ENCODE measurements around the gene TNFAIP2.

The TNFAIP2 gene

DNA sequence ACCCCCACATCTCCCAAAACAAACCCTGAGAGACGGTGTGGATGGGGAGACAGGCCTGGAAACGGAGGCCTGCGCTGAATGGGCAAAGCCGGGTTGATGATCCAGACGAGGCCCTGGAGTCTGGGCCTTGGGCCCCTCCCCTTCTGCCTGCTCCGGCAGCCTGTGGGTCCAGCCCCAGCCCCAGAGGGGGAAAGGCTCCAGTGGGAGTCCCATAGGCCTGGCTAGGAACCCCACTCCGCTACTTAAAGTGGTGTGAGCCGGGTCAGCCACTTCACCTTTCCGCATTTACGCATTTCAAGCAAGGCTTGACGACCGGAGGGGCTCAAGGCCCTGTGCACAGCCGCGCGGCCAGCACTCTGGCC is 695 bp upstream of the TNFAIP2 start:
- peak in 1 of 14 donors; percentile 45 for DNase-seq

DNA sequence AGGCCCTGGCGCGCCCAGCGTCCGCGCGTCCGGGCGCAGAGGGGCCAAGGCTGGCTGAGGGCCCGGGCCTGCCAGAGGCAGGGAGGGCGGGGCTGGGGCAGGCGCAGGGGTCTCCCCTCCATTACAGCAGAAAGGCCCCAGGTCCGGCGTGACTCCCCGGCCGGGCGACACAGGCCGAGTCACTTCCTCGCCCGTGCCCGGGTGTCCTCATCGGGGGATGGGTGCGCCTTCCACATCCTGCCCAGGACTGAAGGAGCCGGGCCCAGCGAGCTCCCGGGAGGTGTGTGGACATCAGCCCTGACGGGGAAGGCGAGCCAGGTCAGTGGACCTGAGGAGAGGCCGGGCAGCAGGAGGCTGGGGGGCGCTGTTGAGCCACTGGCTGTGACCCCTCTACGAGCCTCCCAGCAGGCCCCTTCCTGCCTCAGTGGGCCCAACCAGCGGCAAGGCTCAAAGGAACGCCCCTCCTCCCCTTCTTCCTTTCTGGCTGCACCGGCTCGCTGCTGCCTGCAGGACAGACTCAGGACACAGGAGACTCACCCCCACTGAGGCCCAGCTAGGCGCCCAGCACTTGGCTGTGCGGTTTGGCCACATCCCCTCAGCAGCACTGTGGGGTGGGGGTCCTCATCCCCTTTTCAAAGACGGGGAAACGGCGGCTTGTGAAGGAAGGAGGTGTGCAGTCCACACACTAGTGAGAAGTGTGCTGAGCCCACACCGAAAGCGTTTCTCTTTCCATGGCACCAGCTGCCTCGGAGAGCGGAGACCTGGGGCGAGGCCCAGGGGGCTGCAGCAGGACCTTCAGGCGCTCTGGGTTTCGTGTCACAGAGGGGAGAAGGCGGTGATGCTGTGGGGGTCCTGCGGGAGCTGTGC is 606 bp downstream of the TNFAIP2 start:
- peak in 1 of 14 donors; percentile 18 for DNase-seq

- DNase-seq: no peak
These were observed 1.3 kb downstream of the TNFAIP2 start for GRCh38 chr14:103124501-103125001.

- no peak for DNase-seq
These were observed 2.1 kb downstream of the TNFAIP2 start for GRCh38 chr14:103125098-103126070.

- peak in 1 of 14 donors; percentile 6 for DNase-seq
These were observed 3.0 kb downstream of the TNFAIP2 start for GRCh38 chr14:103126088-103126872.

DNA sequence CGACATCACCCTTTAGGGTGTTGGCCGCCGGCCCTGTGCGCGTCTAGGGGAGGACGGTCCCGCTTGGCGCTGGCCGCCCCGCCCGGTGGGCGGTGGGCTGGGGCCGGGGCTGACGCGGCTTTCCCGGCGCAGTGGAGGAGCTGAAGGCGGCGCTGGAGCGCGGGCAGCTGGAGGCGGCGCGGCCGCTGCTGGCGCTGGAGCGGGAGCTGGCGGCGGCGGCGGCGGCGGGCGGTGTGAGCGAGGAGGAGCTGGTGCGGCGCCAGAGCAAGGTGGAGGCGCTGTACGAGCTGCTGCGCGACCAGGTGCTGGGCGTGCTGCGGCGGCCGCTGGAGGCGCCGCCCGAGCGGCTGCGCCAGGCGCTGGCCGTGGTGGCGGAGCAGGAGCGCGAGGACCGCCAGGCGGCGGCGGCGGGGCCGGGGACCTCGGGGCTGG is 3.6 kb downstream of the TNFAIP2 start:
- DNase-seq: peak in 1 of 14 donors; percentile 58

DNA sequence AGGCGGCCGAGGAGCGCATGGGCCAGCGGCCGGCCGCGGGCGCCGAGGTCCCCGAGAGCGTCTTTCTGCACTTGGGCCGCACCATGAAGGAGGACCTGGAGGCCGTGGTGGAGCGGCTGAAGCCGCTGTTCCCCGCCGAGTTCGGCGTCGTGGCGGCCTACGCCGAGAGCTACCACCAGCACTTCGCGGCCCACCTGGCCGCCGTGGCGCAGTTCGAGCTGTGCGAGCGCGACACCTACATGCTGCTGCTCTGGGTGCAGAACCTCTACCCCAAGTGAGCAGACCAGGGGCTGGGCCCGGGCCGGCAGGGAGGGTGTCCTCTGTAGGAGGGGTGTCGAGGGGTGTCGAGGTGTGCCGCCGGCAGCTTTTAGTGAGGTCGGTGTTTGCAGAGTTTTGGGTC is 4.1 kb downstream of the TNFAIP2 start:
- DNase-seq: no peak

- DNase-seq: no peak
These were observed 4.8 kb downstream of the TNFAIP2 start for GRCh38 chr14:103127861-103128598.

GRCh38 chr14:103128631-103129300 is 5.5 kb downstream of the TNFAIP2 start:
- DNase-seq: peak in 3 of 14 donors; percentile 23 to 84 (median 43)

GRCh38 chr14:103129301-103130016 is 6.2 kb downstream of the TNFAIP2 start:
- no peak for DNase-seq

DNA sequence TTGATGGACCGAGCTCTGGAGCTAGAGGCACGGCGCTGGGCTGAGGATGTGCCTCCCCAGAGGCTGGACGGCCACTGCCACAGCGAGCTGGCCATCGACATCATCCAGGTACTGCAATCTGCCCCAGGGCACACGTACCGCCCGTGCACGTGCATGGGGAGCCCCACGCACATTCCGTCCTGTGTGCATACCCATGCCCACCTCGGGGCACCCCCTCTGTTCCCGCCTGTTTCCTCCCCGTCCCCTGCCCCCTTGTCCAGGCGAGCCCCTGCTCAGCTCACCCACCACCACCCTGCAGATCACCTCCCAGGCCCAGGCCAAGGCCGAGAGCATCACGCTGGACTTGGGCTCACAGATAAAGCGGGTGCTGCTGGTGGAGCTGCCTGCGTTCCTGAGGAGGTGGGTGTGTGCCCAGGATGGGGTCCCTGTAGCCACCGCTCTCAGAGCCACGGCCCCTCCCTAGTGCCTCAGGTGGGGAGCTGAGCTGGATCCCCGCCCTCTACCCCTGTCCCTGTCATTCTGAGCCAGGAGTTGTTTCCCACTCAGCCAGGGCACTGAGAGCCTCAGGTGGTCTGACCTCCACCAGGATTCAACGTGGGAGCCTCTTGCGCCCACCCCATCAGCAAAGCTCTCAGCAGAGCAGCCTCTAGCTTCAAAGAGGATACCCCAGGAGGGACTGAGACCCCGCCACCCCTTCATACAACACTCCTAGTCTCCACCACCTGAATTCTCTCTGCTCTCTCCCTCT is 6.9 kb downstream of the TNFAIP2 start:
- DNase-seq: no peak

- DNase-seq: no peak
These were observed 7.7 kb downstream of the TNFAIP2 start for GRCh38 chr14:103130965-103131364.

- DNase-seq: no peak
These were observed 8.3 kb downstream of the TNFAIP2 start for GRCh38 chr14:103131580-103131979.

DNA sequence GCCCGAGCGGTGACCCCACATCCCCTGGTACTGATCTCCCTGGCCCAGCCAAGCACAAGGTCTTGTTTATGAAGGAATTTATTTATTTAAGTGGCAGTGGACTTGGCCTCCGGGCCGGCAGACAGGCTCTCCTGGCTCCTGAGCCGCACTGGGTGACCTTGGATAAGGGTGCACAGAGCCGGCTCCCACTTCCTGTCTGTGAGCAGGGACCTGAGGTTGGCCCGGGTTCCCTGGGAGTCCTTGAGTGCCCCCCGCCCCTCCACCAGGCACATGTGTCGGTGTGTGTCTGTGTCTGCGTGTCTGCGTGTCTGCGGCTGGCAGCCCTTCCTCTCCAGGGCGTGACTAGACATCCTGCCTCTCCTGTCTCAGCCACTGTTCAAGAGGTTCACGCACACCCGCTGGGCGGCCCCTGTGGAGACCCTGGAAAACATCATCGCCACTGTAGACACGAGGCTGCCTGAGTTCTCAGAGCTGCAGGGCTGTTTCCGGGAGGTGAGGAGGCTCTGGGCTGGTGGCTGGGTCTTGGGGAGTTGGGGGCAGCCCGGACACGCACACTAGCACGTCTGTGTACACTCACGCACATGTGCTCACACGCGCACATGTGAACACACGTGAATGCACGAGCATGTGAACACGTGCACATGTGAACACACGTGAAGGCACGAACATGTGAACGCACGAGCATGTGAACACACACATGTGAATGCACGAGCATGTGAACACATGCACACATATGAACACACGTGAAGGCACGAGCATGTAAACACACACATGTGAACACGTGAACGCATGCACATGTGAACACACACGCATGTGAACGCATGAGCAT is 9.3 kb downstream of the TNFAIP2 start:
- no peak for DNase-seq

DNA sequence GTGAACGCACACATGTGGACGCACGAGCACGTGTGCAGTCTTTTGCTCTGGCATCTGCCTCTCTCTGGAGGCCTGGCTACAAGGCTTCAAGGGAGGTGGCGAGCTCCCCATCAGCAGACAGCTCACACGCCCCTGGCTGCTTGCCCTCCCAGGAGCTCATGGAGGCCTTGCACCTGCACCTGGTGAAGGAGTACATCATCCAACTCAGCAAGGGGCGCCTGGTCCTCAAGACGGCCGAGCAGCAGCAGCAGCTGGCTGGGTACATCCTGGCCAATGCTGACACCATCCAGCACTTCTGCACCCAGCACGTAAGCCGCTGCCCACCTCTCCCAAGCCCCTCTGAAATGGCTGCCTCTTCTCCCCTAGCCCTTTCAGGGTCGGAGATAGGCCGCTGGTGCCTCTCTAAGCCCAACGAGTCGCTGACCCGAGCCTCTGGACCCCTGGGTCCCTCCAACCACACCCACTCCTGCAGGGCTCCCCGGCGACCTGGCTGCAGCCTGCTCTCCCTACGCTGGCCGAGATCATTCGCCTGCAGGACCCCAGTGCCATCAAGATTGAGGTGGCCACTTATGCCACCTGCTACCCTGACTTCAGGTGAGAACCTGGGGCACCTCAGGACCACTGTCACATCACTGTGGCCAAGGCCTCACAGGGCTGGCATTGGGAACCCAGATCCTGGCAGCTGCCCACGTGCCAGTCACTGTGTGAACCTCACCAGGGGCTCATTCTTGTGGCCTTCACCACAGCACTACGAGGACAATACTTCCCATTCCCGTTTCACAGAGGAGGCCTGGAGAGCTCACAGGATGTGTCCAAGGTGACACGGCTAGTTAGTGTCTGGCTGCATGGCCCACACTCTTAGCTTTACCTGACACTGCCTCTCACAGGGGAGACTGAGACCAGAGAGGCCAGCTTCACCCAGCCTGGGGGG is 10.2 kb downstream of the TNFAIP2 start:
- DNase-seq: no peak

DNA sequence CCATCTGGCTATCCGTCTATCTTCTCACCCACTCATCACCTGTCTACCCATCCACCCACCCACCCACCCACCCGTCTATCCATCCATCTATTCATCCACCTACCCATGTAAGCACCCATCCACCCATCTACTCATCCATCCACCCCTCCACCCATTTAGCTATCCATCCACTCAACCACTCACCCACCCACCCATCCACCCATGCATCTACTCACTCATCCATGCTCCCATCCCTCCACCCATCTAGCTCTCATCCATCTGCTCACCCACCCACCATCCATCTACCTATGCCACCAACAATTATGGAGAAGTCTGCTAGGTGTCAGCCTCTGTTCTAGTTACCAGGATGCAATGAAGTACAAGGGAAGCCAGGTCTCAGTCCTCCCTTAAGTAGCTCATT is 11.1 kb downstream of the TNFAIP2 start:
- DNase-seq: no peak

GRCh38 chr14:103134919-103135318 is 11.7 kb downstream of the TNFAIP2 start:
- no peak for DNase-seq

Measured in C1 segment of cervical spinal cord (tissue), 14 donors.